Effector memory CD8-positive, alpha-beta T cell (primary cell): ENCODE data around the gene ZNF555.
"Not testable (repeated sequence)": the region's sequence is repeated elsewhere in the genome, so short reads cannot be mapped to it uniquely, and the experiment has no call there.

Experiments
- ATAC-seq: fragments of 150-1000 bp; cut with Tn5 transposase; replicated peaks from 2 replicates; pipeline ENCODE4 v1.10.0; 2021; ENCODE audit warnings: mild to moderate bottlenecking, moderate library complexity
- DNase-seq, 3 experiments: peaks; one replicate each; pipeline ENCODE4 v3.0.0; 2021
- H3K27ac Mint-ChIP-seq, 2 donors: one replicate each; pipeline ENCODE4 v1.8.0; 2022; ENCODE audit warnings: mild to moderate bottlenecking in 2 of 2, mixed read lengths in 2 of 2, moderate library complexity in 2 of 2
- H3K27me3 Mint-ChIP-seq, 2 donors: one replicate each; pipeline ENCODE4 v1.8.0; 2022; ENCODE audit warnings: mixed read lengths in 2 of 2
- H3K36me3 Mint-ChIP-seq: one replicate; pipeline ENCODE4 v1.8.0; 2022; ENCODE audit warnings: mild to moderate bottlenecking, moderate library complexity, mixed read lengths; ENCODE audit not compliant: insufficient read depth
- H3K4me1 Mint-ChIP-seq, 2 donors: one replicate each; pipeline ENCODE4 v1.8.0; 2022; ENCODE audit warnings: low read depth in 2 of 2, mixed read lengths in 2 of 2
- H3K4me3 Mint-ChIP-seq, 2 donors: one replicate each; pipeline ENCODE4 v1.8.0; 2022; ENCODE audit warnings: mild to moderate bottlenecking in 2 of 2, mixed read lengths in 2 of 2, moderate library complexity in 2 of 2
- H3K9me3 Mint-ChIP-seq, 2 donors: one replicate each; pipeline ENCODE4 v1.8.0; 2022; ENCODE audit warnings: mixed read lengths in 2 of 2

ZNF555 gene

GRCh38 chr19:2883686-2884439 lies 42.6 kb downstream of the ZNF555 start:
- H3K27me3 Mint-ChIP-seq = peaks cover 6 to 9% of the 10 kb centered on the region in 2 donors
- H3K36me3 Mint-ChIP-seq = peaks cover 3% of the 10 kb centered on the region
- H3K27ac Mint-ChIP-seq = no peak overlapping the region
- H3K9me3 Mint-ChIP-seq = no peaks in the 10 kb centered on the region
- H3K4me1 Mint-ChIP-seq = no peaks in the 10 kb centered on the region
- ATAC-seq (no peak), DNase-seq (no peak)
- no peak overlapping the region for H3K4me3 Mint-ChIP-seq

- no peaks in the 10 kb centered on the region for H3K4me1 Mint-ChIP-seq
- no peaks in the 10 kb centered on the region for H3K36me3 Mint-ChIP-seq
- no peaks in the 10 kb centered on the region for H3K9me3 Mint-ChIP-seq
- ATAC-seq = no peak
- H3K27me3 Mint-ChIP-seq = peaks cover 6 to 9% of the 10 kb centered on the region in 2 donors
- H3K27ac Mint-ChIP-seq = no peak overlapping the region
- H3K4me3 Mint-ChIP-seq = no peak overlapping the region
- DNase-seq = no peak
These were observed 44.5 kb downstream of the ZNF555 start for GRCh38 chr19:2885736-2886135.

GRCh38 chr19:2887391-2887914 lies 46.2 kb downstream of the ZNF555 start:
- no peak overlapping the region for H3K4me3 Mint-ChIP-seq
- H3K27ac Mint-ChIP-seq = no peak overlapping the region
- ATAC-seq = no peak

GRCh38 chr19:2888731-2889224 lies 47.5 kb downstream of the ZNF555 start:
- peak; percentile 18 to 32 (median 32) for DNase-seq
- H3K27me3 Mint-ChIP-seq = peaks cover 2 to 4% of the 10 kb centered on the region in 2 donors
- H3K4me3 Mint-ChIP-seq = peak overlapping the region; percentile 20 to 64
- peak; percentile 68 for ATAC-seq
- peak overlapping the region; percentile 46 to 51 for H3K27ac Mint-ChIP-seq
- H3K4me1 Mint-ChIP-seq = no peaks in the 10 kb centered on the region
- no peaks in the 10 kb centered on the region for H3K36me3 Mint-ChIP-seq
- no peaks in the 10 kb centered on the region for H3K9me3 Mint-ChIP-seq

More at GRCh38 chr19:2887391-2887914, 46.2 kb downstream of the ZNF555 start:
- Mint-ChIP-seq H3K27me3 (peaks cover 6 to 9% of the 10 kb centered on the region in 2 donors), H3K36me3 (no peaks in the 10 kb centered on the region), H3K9me3 (no peaks in the 10 kb centered on the region), H3K4me1 (no peaks in the 10 kb centered on the region)
- peak in 1 of 3 experiments; percentile 12 for DNase-seq

- H3K36me3 Mint-ChIP-seq, ATAC-seq, H3K9me3 Mint-ChIP-seq, H3K27ac Mint-ChIP-seq, H3K27me3 Mint-ChIP-seq, H3K4me3 Mint-ChIP-seq, DNase-seq, H3K4me1 Mint-ChIP-seq: not testable (repeated sequence)
These were observed 49.3 kb downstream of the ZNF555 start for GRCh38 chr19:2890531-2890930.

GRCh38 chr19:2896694-2897093 lies 55.4 kb downstream of the ZNF555 start:
- no peaks in the 10 kb centered on the region for H3K9me3 Mint-ChIP-seq
- DNase-seq = no peak
- H3K4me3 Mint-ChIP-seq = no peak overlapping the region
- ATAC-seq = no peak
- H3K36me3 Mint-ChIP-seq = peaks cover 11% of the 10 kb centered on the region
- no peaks in the 10 kb centered on the region for H3K27me3 Mint-ChIP-seq
- no peak overlapping the region for H3K27ac Mint-ChIP-seq
- H3K4me1 Mint-ChIP-seq = peaks cover 7 to 11% of the 10 kb centered on the region in 2 donors

DNA sequence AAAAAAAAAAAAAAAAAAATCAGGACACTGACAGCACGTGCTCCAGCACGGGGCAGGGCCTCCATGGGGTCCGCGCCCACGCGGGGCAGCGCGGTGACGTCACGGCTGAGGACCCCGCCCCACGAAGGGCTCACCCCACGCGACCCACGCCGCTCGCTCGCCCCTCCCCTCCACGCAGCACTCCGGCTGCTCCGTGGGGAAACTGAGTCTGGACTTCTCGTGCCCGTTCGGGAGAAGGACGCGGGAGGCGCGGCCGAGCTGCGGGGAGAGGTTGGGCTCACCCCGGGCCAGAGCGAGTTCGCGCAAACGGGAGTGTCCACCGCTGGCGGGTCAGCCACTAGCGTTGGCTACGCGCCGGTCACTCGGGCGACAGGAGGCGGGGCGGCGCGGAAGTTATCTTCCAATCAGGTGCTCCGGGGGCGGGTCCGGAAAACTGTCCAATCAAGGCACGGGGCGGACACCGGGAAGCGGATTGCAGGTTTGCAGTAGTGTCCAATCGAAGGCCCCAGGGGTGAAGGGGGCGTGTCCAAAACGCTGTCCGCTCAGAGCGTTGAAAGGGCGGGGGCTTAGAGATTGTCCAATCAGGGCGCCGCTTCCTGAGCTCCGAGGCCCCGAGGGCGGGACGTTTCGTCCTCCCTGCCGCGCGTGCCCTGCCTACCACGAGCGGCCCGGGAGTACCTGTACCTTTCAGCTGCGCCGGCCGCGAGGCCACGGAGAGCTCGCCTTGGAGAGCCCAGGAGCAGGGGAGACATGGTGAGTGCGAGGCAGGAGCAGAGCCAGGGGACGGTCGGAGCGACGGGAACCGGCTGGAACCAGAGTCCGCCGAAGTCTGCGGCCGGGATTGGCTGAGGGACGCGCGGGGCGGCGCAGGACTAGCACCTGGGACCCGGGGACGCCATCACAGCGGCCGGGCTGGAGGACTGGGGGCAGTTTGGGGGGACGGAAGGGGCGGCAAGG lies 59.3 kb downstream of the ZNF555 start, which contains the start of gene ZNF57:
TSS of gene ZNF57 (plus strand) at position 633 of the 957 bp plus-strand sequence. CDS start at position 751, 118 bp downstream.
- Mint-ChIP-seq H3K4me1 (peaks cover 9 to 14% of the 10 kb centered on the region in 2 donors), H3K9me3 (no peaks in the 10 kb centered on the region), H3K27ac (peak within 1 kb of the TSS; percentile 93 to 96), H3K4me3 (peak within 1 kb of the TSS; percentile 99), H3K36me3 (peaks cover 16% of the 10 kb centered on the region), H3K27me3 (no peaks in the 10 kb centered on the region)
- ATAC-seq = peak; percentile 97
- peak; percentile 91 to 97 (median 93) for DNase-seq

DNA sequence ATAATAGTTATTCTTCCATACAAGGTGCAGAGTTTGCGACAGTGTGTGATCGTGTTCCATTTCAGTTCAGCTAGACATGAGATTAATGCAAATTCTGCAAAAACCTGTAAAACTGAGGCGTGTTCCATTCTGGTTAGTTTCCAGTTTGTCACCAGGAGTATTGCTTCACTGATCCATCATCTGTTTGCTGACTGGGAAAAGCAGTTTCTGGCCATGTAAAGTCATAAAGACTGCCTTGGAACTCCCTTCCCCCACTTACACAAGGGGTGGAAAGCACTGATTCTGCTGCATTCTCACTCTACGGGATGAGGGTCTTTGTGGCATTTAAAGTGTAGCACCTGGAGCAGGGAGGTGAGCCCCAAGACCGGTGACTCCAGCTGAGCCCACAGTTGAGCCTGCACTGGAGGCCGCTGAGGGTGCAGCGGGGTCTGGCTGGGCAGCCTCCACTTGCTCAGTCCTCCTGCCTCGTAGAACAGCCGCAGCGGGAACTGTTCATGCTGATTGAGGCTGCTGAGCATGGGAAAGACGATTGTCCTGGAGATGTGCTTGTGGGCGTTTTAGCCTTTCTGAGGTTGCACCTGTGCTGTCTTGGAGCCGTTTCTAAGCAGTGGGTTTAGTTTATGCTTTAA lies 61.4 kb downstream of the ZNF555 start:
- Mint-ChIP-seq H3K4me3 (peak overlapping the region in 1 of 2 donors; percentile 99), H3K27me3 (no peaks in the 10 kb centered on the region)
- no peak for ATAC-seq

DNA sequence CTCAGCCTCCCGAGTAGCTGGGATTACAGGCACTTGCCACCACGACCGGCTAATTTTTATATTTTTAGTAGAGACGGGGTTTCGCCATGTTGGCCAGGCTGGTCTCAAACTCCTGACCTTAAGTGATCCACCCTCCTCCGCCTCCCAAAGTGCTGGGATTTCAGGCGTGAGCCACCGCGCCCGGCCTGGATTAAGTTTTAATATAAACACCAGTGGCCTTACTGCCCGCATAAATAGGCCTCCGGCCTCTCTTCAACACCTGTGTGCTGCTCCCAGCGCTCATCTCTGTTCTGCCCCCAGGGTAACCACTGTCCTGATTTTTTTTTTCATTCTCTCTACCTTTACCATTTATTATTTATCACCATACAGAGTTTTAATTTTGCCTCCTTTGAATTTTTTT lies 62.1 kb downstream of the ZNF555 start:
- not testable (repeated sequence) for ATAC-seq, DNase-seq, H3K27me3 Mint-ChIP-seq, H3K9me3 Mint-ChIP-seq, H3K4me3 Mint-ChIP-seq, H3K27ac Mint-ChIP-seq
- peaks cover 16% of the 10 kb centered on the region for H3K36me3 Mint-ChIP-seq
- peaks cover 12 to 19% of the 10 kb centered on the region in 2 donors for H3K4me1 Mint-ChIP-seq

More for the DNA sequence above, 61.4 kb downstream of the ZNF555 start:
- peaks cover 16% of the 10 kb centered on the region for H3K36me3 Mint-ChIP-seq
- no peaks in the 10 kb centered on the region for H3K9me3 Mint-ChIP-seq
- DNase-seq = no peak
- H3K27ac Mint-ChIP-seq = no peak overlapping the region
- peaks cover 12 to 19% of the 10 kb centered on the region in 2 donors for H3K4me1 Mint-ChIP-seq

GRCh38 chr19:2905918-2906519 lies 64.7 kb downstream of the ZNF555 start:
- Mint-ChIP-seq H3K9me3 (no peaks in the 10 kb centered on the region), H3K36me3 (peaks cover 10% of the 10 kb centered on the region), H3K27me3 (no peaks in the 10 kb centered on the region), H3K4me3 (no peak overlapping the region), H3K4me1 (peaks cover 10 to 17% of the 10 kb centered on the region in 2 donors), H3K27ac (no peak overlapping the region)
- ATAC-seq (no peak), DNase-seq (no peak)

GRCh38 chr19:2906631-2907195 lies 65.4 kb downstream of the ZNF555 start:
- no peak overlapping the region for H3K27ac Mint-ChIP-seq
- DNase-seq (no peak), ATAC-seq (no peak)
- H3K4me3 Mint-ChIP-seq = no peak overlapping the region
- peaks cover 10% of the 10 kb centered on the region for H3K36me3 Mint-ChIP-seq
- H3K4me1 Mint-ChIP-seq = peaks cover 6 to 12% of the 10 kb centered on the region in 2 donors
- H3K27me3 Mint-ChIP-seq = no peaks in the 10 kb centered on the region
- H3K9me3 Mint-ChIP-seq = no peaks in the 10 kb centered on the region
